ENCODE results near the gene PAGE2B.
"Not testable (repeated sequence)": the region's sequence is repeated elsewhere in the genome, so short reads cannot be mapped to it uniquely, and the experiment has no call there.

Gene PAGE2B

GRCh38 chrX:55109306-55109705, 34.5 kb downstream of the PAGE2B start:
- no peak for DNase-seq (ENCODE audit: low read depth)

DNA sequence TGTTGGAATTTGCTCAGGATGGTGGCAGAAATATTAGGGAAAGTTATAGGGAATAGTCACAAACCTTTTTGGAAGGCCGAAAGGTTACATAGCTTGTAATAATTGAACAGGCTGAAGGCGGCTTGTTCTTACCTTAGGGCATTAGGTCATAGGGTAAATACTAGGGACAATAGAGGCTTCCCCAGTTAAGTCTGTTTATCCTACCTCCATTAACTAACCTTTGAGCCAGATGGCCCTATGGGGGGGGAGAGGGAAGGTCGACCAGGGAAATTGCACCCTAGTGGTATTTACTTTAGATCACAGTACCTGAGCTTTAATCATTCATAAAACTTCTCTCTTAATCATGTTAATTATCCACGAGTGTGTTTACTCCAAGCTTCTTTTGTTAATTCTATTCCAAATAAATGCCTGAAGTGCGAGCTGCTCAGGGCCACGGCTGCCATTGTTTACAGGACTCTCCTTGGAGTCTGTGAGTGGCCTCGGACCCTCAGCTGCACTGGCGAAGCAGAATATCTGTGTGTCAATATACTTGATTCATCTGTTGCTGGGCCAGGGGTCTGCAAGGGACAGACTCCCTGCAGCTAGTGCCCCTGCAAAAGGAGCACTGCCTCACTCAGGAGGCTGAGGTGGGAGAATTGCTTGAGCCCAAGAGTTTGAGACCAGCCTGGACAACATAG, 36.9 kb downstream of the PAGE2B start:
- no peak for DNase-seq (ENCODE audit: low read depth)

- DNase-seq (ENCODE audit: low read depth), result not testable (repeated sequence)
Measured at GRCh38 chrX:55116589-55116988, 41.8 kb downstream of the PAGE2B start.

DNA sequence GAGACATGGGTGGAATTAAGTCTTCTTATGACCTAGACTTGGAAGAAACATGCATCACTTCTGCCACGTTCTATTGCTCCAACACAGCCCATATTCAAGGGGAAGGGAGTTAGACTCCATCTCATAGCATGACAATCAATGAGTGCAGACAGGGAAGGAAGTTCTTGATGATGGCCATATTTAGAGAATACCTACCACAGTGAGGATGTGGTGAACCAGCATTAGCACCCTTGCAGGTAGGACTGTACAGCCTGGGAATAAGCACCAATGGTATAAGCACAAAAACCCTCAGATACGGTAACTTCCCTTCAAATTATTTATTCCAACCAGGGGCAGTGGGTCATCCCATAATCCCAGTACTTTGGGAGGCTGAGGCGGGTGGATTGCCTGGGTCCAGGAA, 43.7 kb downstream of the PAGE2B start:
- DNase-seq (ENCODE audit: low read depth), result no peak

GRCh38 chrX:55119271-55119670, 44.4 kb downstream of the PAGE2B start:
- DNase-seq (ENCODE audit: low read depth), result no peak

GRCh38 chrX:55119712-55120111, 44.9 kb downstream of the PAGE2B start:
- no peak for DNase-seq (ENCODE audit: low read depth)

DNA sequence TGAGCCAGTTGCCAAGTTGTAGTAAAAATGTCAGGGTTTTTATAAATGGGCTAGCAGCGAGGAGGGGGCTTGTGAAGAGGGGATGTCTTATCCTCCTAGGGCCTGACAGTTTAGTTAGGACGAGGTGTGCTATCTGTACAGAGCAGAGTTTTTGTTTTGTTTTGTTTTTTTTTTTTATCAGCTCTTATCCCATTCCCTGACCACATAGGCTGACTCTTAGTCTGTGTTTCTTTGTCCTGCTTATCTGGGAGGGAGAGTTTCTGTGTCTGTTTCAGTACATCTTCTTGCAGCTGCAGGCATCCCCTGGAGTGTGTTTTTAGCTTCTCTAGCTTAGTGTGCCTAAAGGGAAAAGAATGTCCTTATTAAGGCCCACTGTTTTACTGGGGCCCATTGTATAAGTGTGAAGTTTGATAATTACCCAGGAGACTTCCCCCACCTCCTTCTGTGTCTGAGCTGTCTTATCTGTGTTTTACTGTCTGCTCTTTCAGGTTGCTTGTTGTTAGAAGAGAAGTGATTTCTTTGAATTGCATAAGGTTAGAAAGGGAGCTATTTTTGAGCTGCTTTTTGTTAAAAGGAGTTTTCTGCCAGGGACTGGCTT, 46.0 kb downstream of the PAGE2B start:
- DNase-seq (ENCODE audit: low read depth), result no peak

DNA sequence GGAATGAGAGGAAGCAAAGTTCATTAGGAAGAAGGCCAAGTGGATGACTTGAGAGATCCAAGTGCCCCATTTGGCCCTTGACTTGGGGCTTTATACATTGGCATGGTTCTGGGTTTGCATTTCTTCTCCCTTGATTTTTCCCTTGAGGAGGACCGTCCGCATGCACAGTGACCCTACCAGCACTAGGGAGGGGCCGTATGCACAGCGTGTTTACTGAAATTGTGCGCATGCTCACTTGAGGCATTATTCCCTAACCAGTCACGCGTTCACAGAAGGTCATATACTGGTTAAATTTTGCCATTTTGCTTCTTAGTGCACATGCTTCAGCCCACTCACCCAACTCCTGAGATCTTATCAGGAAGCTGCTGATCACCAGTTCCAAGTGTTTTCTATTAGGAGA, 49.1 kb downstream of the PAGE2B start:
- DNase-seq (ENCODE audit: low read depth), result no peak

GRCh38 chrX:55127692-55128091, 52.9 kb downstream of the PAGE2B start:
- DNase-seq (ENCODE audit: low read depth), result no peak

All from fibroblast of gingiva (primary cell).